CD4-positive, alpha-beta T cell treated with Interleukin-4 for 1 hour (primary cell): Measurements from ENCODE around the gene RPL18.
A peak's percentile ranks its signal among the peaks of the same experiment; 100 is the strongest.
"Not testable (repeated sequence)": the region's sequence is repeated elsewhere in the genome, so short reads cannot be mapped to it uniquely, and the experiment has no call there.

Experiments
- DNase-seq, 2 donors: peaks; one replicate each; pipeline ENCODE4 v3.0.0-alpha.2; 2020 to 2022

RPL18 gene

GRCh38 chr19:48644355-48644754 lies 25.4 kb upstream of the RPL18 start:
- no peak for DNase-seq

- DNase-seq, result no peak
These were observed 23.9 kb upstream of the RPL18 start for GRCh38 chr19:48642862-48643261.

- no peak for DNase-seq
These were observed 22.9 kb upstream of the RPL18 start for GRCh38 chr19:48641850-48642249.

- peak; percentile 42 to 50 for DNase-seq
These were observed 20.8 kb upstream of the RPL18 start for GRCh38 chr19:48639483-48640375.

- peak in 1 of 2 donors; percentile 35 for DNase-seq
These were observed 19.9 kb upstream of the RPL18 start for GRCh38 chr19:48638831-48639381.

- peak; percentile 95 for DNase-seq
These were observed 19.2 kb upstream of the RPL18 start for GRCh38 chr19:48637948-48638830.

- DNase-seq, result peak; percentile 100
These were observed 18.5 kb upstream of the RPL18 start for GRCh38 chr19:48637449-48637947.

- DNase-seq, result peak; percentile 22 to 33
These were observed 18.0 kb upstream of the RPL18 start, which contains the start of gene DBP for GRCh38 chr19:48636859-48637448. Gene DBP (minus strand): TSS chr19:48637379. CDS start chr19:48636994, 385 bp downstream.

GRCh38 chr19:48635966-48636858 lies 17.2 kb upstream of the RPL18 start:
- DNase-seq, result peak in 1 of 2 donors; percentile 41

- peak; percentile 63 to 75 for DNase-seq
These were observed 16.4 kb upstream of the RPL18 start for GRCh38 chr19:48635263-48635965.

GRCh38 chr19:48634424-48635262 lies 15.7 kb upstream of the RPL18 start:
- peak; percentile 93 to 94 for DNase-seq

- DNase-seq, result no peak
These were observed 15.0 kb upstream of the RPL18 start for GRCh38 chr19:48634036-48634342.

- no peak for DNase-seq
These were observed 14.4 kb upstream of the RPL18 start for GRCh38 chr19:48633148-48634035.

- DNase-seq, result no peak
These were observed 13.7 kb upstream of the RPL18 start for GRCh38 chr19:48632692-48633147.

GRCh38 chr19:48632286-48632685 lies 13.3 kb upstream of the RPL18 start:
- not testable (repeated sequence) for DNase-seq

- DNase-seq, result no peak
These were observed 12.2 kb upstream of the RPL18 start for GRCh38 chr19:48631225-48631624.

- DNase-seq, result no peak
These were observed 11.5 kb upstream of the RPL18 start for GRCh38 chr19:48630296-48631063.
